Body of pancreas (tissue), 4 donors: ENCODE data around the gene CYREN.

Experiments used
- CTCF ChIP-seq, 7 experiments: fragments of 450-650 bp in 4 of 7; fragments of 200-600 bp in 3 of 7; sonication (generic) in 3 of 7; IDR thresholded peaks; one replicate each; pipeline ENCODE4 v1.5.1; 2016 to 2019; ENCODE audit warnings: antibody characterized with exemption in 7 of 7
- POLR2A ChIP-seq, 3 donors: fragments of 450-650 bp; IDR thresholded peaks; one replicate each; pipeline ENCODE4 v1.6.1; 2016; ENCODE audit warnings: antibody characterized with exemption in 3 of 3, mild to moderate bottlenecking in 2 of 3

GRCh38 chr7:135211179-135211945 lies 40.9 kb upstream of the CYREN start, which contains the start of gene WDR91:
- TF ChIP-seq CTCF (IDR thresholded peaks at IDR 0.05) (no peak), POLR2A (IDR thresholded peaks at IDR 0.05) (peak; percentile 82 to 94 (median 94))
